Epidermal melanocyte (primary cell): ENCODE data around the gene TOMM70.
"Not testable (repeated sequence)": the region's sequence is repeated elsewhere in the genome, so short reads cannot be mapped to it uniquely, and the experiment has no call there.

Experiments
- DNase-seq: peaks from one replicate; pipeline ENCODE4 v3.0.0; 2011; ENCODE audit warnings: low spot score; ENCODE audit not compliant: insufficient read length

TOMM70 gene

DNA sequence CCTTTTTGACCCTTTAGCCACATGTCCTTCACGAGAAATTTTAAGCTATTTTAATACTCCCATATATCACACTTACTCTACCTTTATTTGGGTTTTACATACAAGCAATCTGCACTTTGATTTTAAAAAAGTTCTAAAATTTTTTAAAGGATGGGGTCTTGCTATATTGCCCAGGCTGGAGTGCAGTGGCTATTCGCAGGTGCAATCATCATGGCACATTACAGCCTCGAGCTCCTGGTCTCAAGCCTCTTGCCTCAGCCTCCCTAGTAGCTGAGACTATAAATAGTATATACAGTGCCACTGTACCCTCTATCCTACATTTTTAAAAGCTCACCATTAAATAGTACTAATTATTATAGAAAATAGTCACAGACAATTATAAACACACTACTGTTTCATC lies 36.5 kb downstream of the TOMM70 start:
- DNase-seq: no peak

DNA sequence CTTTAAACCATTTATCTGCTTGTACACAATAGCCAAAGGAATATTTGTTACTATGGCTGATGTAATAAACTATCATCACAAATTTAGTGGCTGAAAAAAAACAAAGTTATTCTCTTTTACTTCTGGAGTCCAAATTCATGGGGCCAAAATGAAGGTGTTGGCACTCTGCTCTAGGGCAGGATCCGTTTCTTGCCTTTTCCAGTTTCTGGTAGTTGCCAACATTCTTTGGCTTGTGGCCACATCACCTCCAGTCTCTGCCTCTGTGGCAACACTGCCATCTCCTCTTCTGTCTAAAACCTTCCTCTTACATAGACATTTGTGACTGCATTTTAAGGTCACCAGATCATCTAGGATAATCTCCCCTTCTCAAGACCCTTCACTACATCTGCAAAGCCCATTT lies 39.0 kb downstream of the TOMM70 start:
- DNase-seq: no peak

DNA sequence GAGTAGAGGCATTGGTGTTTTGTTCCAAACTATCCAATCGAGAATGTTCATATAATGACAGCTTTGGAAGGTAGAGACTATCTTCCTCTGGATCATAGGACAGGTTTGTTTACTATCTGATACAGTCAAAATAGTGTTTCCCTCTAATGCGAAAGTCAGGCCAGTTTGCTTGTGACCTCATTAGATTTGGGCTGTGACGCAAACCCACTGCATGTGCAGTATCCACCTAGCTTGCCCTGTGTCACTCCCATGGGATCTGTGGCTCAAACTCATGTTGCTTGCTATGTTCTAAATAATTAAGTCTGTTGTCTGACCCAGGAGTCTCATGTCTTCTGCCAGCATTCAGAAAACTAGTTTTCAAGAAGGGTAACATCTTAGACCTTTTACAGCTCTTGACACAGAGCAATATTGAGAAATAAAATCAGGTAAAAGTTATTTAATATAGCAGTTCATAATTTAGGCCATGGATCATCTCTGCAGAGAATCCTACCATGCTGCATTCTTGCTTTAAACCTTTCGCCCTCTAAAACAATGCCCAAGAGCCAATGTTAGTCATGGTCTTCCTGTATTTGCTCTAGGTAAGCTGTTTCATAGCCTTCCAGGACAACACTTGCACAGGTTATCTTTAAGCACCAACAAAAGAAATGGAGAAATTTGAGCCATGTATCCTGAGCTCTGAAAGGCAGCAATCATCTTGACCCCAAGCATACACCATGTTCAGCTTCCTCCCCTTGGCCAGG lies 40.0 kb downstream of the TOMM70 start:
- DNase-seq: no peak

DNA sequence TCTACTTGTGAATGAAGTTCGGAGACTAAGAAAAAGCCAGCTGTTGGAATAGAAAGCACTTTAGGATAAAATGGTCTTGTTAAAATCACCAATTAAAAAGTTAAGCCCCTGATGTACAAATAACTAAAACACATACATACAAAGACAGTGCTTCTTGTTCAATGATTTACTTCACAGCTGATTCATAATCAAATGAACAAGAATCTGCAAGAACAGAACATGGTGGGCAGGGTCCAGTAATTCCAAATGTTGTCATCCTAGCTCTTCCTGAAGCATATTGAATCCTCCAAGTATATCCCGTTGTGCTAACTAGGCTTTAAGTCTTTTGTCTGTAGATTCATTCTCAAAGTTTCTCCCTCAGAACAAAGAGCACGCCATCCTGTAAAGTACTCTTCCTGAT lies 41.9 kb downstream of the TOMM70 start:
- no peak for DNase-seq

DNA sequence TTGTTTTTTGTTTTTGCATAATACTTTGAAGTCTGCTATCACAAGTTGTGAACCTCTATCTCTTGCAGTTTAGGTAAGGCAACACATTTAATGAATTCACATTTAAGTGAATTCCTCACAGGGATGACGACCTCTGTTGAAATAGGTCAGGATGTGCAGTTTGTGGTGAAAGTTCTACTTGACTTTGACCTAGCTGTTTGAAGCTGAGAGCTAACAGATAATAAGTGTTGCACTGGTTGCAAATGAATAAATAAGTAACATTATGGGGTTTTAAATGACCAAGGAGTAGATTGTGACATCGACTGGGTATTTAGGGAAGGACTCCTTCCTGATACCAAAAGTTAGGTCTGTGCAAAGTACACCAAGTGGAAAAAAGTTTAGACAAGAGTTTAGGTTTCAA lies 42.5 kb downstream of the TOMM70 start:
- DNase-seq: no peak

DNA sequence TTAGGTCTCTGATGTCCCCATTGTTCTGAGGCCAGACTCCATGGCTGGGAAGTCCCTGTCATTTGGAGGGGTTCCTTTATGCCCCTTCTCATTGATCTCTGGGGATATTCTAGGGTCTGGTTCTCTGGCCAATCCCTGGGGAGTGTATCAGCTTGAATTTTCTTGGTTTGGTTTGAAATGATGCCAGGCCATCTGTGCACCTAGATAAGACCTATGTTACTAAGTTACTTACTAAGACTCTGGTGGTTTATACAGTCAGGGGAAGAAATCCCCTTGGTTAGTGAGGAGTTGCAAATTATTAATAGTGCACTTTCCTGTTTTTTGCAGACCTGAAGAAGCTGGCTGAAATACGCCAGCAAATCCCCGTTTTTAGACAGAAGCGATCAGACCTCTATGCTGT lies 46.0 kb downstream of the TOMM70 start:
- no peak for DNase-seq

DNA sequence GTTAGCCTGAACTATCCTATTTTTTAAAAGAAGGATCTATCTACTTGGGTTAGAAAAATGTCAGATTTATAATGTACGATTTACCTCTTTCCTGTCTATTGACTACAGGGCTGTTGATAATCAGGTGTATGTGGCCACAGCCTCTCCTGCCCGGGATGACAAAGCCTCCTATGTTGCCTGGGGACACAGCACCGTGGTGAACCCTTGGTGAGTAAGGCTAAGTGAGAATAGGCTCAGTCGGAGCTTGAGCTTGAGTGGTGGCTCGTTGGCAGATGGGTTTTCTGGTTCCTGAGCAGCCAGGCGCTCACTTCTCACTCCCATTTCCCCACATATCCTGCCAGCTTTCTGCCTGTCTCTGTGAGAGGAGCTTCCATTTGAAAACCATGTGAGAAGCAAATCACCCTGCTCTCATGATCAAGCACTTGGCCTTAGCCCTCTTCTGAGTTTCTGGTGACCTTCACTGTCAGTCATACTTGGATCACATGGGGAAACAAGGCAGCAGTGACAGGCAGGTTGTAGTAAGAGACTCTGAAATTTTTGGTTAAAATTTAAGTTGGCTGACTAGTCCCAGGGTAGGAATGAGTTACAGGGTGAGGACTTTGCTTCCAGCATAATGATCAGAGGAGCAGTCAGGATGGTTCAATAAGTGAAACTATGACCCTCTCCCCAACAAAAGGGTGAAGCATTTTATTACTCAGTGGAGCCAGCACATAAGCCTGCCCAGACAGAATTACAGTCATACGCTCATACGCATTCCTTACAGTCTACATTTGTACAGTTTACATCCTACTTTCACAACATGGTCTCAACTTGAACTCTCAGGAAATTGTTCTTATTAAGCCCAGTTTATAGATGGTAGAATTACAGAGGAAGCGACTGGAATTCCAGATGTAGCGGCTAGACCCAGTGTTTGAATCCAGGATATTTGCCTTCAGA lies 48.3 kb downstream of the TOMM70 start:
- DNase-seq: no peak

DNA sequence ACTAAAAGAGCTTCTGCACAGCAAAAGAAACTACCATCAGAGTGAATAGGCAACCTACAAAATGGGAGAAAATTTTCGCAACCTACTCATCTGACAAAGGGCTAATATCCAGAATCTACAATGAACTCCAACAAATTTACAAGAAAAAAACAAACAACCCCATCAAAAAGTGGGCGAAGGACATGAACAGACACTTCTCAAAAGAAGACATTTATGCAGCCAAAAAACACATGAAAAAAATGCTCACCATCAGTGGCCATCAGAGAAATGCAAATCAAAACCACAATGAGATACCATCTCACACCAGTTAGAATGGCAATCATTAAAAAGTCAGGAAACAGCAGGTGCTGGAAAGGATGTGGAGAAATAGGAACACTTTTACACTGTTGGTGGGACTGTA lies 49.1 kb downstream of the TOMM70 start:
- not testable (repeated sequence) for DNase-seq

DNA sequence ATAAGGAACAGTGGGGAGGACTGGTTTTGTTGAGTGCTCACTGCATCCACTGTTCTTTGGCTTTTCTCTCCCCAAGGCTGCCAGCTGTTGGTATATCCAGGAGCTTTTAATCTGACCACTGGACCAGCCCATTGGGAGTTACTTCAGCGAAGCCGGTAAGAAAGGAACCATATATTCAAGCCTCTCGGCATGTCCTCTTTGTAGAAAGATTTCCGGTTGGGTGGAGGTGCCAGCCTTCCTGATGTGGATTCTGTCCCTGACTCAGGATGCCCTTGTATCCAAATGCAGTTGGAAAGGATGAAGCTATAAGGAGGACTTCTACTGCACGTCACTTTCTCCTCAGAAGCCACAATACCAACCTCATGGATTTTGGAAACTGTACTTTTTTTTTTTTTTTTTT lies 52.2 kb downstream of the TOMM70 start:
- DNase-seq: no peak

DNA sequence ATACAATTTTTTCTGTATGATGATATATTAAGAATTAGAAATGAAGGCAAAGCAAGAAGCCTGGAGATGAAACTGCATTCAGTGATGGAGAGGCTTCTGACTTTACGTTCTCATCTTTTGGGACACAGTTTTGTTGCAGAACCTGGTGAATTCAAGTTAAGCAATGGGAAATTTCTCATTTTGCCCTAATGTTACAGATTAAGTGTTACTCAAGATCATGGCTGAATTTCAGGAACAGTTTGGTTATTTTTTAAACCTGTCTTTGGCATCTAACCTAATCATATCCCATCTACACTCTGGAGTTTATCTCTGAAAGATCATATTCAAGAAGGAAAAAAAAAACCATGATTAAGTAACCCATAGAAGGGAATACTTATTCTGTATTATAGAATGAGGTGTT lies 60.4 kb downstream of the TOMM70 start:
- DNase-seq: no peak

DNA sequence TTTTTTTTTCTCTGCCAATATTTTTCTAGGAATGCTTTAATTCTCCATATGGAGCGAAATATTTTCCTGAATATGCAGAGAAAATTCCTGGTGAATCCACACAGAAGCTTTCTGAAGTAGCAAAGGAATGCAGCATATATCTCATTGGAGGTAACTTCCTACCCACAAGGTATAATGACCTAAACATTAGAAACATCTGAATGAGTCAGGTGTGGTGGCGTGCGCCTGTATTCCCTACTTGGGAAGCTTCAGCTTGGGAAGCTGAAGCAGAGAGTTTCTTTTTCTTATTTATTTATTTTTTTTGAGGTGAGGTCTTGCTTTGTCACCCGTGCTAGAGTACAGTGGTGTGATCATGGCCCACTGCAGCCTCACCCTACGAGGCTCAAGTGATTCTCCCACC lies 61.1 kb downstream of the TOMM70 start:
- no peak for DNase-seq

DNA sequence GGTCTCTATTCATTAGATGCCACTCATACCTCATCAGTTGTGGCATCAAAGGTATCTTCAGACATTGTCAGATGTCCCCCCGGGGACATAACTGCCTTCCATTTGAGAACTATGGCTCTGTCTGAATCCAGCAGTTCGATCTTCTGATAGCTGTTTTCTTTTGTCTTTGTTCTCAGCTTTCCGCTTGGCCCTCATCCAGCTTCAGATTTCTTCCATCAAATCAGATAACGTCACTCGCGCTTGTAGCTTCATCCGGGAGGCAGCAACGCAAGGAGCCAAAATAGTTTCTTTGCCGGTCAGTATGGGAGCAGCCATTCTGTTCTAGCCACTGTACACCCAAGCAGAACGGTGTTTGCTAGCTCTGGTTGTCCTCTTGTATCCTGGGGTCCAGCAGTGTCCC lies 62.0 kb downstream of the TOMM70 start:
- no peak for DNase-seq

DNA sequence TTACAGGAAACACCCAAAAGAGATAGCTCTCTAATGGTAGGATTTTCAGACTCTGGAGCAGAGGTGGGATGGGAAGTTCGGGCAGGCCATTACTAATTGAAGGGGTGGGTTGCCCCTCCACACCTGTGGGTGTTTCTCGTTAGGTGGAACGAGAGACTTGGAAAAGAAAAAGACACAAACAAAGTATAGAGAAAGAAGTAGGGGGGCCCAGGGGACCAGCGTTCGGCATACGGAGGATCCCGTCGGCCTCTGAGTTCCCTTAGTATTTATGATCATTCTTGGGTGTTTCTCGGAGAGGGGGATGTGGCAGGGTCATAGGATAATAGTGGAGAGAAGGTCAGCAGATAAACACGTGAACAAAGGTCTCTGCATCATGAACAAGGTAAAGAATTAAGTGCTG lies 64.7 kb downstream of the TOMM70 start:
- not testable (repeated sequence) for DNase-seq

DNA sequence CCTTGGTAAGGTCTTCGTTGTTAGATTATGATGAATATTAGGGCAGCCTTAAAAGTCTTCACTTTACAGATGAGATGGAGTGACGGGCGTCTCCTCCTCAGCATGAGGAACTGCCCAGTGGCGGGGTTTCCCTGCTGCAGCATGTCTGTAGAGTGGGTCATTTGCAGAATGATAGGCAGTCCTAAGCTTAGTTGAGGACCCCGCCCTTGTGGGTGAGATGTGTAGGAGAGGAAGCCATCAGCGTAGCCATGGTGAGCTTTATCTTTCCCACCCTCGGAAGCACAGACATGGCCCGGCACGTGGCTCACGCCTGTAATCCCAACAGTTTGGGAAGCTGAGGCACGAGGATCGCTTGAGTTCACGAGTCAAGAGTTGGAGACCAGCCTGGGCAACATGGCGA lies 65.5 kb downstream of the TOMM70 start:
- DNase-seq: no peak

DNA sequence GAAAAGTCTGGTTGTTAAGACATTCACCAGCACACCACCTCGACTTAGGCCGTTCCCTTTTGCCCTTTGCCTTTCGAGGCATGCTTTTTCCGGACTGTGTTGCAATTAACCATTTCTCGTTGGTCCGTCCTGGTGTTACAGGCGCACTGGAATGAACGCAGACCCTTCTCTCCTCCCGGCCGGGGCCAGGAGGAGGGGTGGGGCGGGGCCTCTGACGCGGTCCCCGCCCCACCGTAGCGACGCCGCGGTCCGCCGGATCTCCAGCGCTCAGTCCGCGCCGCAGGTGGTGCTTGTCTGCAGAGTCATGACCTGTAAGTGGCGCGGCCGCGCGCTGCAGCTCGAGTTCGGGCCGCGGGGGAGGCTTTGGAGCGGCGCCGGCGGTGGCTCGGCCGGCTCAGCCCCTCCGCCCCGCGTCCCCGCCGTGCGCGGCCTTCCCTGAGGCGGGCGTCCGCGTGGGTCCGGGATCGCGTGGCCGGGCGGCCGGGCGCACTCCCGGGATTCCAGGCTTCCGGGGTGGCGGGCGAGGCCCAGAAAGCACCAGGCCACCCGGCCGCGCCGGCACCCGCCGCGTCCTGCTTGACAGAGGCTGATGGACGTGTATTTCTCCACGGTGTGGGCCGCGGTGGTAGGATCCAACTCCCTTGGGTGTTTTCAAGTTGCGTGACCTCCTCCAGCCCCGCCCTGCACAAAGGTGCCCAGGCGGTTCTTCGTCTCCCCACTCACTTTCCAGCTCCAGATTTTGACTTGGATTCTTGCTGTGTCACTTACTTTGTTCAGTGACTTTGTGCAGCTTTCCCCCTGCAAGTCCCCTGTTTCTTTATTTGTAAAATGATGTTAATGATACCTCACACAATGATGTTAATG lies 66.2 kb downstream of the TOMM70 start, which contains the start of gene NIT2:
NIT2 (plus strand) TSS at position 270 of the 864 bp plus-strand sequence; CDS start at position 305, 35 bp downstream.
- DNase-seq: peak; percentile 80

DNA sequence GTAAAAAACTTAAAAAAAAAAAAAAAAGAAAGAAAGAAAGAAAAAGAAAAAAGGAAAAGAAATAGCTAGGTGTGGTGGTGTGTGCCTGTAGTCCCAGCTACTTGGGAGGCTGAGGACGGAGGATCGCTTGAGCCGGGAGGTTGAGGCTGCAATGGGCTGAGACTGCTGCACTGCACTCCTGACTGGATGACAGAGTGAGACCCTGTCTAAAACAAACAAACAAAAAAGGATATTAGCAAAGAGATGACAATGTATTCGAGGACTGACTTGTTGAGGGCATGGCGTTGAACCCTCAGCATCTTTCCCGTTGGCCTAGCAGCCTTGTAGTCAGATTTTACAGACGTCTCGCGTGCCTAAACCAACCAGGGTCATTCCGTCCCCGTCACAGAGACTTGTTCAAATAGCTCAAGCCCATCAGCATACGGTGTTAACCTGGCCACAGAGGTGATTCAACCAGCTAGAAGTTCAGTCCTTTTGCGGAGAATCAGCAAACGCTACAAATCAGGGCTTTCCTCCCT lies 66.9 kb downstream of the TOMM70 start:
- no peak for DNase-seq

DNA sequence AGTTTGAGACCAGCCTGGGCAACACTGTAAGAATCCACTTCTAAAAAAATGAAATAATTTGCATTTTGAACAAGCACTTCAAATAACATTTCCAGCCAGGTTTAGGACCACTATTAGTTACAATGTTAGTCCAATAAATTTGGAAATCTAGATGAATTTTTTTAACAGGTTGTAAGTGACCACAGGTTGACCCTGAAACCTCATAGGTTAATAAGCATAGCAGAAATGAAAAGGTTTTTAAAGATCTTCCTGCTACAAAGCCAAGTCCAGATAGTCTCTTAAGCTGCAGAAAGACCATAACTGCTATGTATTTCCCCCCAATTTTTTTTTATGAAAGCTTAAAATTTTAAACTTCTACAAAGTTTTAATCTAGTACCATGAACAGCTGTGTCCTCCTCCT lies 67.8 kb downstream of the TOMM70 start:
- DNase-seq: no peak

DNA sequence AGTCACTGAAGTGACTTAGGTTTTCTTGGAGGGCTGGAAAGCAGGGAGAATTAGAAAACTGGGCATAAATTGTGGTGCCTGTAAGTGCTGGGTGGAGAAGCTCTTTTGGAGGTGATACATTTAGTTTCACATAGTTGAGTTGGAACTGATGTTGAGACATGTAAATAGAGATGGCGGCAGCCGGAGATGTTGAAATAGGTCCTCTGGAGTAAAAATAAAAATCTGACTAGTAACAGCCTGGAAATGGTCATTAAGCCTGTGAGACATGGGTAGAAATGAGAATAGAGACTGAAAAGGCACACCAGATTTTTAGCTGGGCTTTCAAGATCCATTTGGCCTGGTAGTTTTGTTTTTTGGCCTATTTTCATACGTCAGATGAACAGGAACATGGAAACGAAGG lies 69.2 kb downstream of the TOMM70 start:
- DNase-seq: no peak

DNA sequence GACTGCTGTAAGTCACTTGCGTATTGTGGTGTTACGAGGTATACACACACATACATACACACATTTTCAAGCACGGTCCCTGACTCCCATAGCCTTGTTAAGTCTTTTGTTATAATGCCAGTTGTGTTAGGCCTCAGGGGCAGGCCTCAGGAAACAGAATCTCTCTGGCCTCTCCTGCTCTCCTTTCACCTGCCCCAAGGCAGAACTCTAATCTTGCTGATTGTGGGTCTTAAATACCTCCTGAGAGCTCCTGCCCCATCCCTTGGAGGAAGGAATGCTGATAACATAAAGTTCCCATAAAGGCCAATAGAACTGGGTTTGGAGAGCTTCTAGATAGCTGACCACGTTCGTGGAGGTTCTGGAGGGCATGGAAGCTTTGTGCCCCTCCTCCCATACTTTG lies 70.2 kb downstream of the TOMM70 start:
- DNase-seq: no peak

DNA sequence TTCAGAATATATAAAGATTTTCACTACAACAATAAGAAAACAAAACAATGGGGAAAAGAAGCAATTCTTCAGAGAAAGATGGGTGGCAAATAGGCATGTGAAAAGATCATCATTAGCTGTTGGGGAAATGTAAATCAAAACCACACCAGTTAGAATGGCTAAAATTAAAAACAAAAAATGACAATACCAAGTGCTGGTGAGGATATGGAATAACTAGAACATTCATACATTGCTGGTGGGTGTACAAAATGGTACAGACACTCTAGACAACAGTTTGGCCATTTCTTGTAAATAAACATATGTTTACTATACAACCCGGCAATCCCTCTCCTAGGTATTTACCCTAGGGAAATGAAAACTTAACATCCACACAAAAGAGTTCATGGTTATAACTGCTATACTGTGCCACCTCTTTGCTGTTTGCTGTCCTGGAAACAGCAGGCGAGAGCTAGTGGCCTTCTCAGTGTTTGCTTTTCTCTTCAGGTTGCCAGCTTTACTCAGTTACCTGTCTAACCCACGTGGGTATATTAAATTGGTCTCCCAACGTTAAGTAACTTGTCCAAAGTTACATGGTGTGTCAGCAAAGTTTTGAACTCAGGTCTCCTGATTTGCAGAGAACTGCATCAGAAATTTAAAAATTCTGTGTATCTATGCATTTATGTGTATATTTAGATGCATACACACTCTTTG lies 70.9 kb downstream of the TOMM70 start:
- DNase-seq: no peak

DNA sequence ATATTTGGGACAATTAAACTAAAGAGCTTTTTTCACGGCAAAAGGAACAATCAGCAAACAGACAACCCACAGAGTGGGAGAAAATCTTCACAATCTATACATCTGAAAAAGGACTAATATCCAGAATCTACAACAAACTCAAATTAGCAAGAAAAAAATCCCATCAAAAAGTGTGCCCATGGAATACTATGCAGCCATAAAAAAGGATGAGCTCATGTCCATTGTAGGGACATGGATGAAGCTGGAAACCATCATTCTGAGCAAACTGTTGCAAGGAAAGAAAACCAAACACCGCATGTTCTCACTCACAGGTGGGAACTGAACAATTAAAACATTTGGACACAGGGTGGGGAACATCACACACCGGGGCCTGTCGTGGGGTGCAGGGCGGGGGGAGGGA lies 73.5 kb downstream of the TOMM70 start:
- not testable (repeated sequence) for DNase-seq
